ENCODE data around the gene CELF4.
"Not testable (repeated sequence)": the region's sequence is repeated elsewhere in the genome, so short reads cannot be mapped to it uniquely, and the experiment has no call there.

The CELF4 gene

DNA sequence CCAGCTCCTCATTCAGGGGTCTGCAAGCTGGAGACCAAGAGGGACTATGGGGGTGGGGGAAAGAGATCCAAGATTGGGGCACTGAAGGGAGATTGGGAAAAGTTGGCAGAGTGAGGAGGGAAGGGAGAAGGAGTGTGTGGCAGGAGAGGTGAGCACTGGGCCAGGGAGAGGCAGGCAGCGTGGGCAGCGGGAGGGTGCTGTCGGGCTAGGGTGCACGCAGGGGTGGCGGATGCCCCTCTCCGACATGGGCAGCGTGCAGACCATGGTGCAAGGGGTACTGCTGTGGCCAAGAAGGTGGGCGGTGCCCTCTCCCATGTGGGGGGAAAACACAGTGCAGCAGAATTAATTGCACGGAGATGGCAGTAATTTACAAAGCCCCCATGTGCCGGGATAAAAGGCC lies 74.1 kb downstream of the CELF4 start:
- DNase-seq: no peak

DNA sequence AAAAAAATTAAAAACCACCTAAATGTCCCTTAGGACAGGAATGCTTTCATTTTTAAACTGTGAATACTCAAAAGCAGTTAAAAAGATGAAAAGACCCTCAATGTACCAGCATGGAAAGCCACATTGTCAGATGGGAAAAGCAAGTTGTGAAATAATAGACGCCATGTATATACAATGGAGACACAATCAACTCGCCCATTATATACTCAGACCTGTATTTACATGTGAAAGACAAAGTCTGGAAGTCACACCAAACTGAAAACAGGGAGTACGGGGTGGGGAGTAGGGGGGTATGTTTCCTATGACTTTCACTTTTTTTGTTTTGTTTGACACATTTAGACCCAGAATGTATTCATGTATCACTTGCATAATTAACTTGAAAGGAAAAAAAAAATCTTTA lies 75.6 kb downstream of the CELF4 start:
- no peak for DNase-seq

- DNase-seq: no peak
Measured at GRCh38 chr18:37489011-37489410, 76.6 kb downstream of the CELF4 start.

DNA sequence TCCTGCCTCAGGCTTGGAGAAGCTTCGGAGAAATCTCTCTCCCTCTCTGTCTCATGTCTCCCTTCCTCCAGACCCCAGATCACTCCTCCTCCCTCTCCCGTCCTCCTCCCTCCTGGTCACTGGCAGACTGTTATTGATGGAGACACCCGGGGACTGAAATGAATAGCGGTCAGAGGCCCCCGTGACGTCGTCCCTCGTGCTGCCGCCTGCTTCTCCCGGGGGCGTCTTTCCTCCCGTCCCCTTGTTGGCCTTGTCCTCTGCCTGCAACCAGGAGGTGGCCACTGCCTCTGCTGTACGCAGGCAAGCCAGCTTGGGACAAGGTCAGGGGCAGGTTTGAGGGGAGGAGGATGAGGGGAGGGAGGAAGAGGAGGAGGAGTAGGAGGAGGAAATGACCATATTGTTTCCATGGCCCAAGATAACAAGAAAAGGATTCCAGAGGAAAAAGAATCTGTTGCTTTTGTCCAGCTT lies 78.2 kb downstream of the CELF4 start:
- DNase-seq: no peak

DNA sequence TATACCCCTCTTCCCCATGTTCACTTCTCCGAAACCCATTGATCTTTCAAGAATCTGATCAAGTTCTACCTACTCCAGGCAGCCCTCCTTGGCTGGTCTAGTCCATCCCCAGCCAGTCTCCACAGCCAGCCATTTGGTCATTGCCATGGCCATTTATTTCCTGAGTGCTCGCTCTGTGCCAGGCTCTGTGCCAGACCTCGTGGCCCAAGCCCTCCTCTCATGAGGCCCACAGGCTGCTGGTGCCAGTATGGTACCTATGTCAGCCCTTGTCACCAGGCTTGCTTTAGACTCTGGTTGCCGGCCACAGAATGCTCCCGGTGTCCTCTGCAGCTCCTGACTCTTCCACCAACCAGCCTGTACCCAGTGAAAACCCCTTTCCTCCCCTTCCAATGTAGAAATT lies 78.8 kb downstream of the CELF4 start:
- no peak for DNase-seq

- no peak for DNase-seq
Measured at GRCh38 chr18:37484983-37485834, 80.4 kb downstream of the CELF4 start.

DNA sequence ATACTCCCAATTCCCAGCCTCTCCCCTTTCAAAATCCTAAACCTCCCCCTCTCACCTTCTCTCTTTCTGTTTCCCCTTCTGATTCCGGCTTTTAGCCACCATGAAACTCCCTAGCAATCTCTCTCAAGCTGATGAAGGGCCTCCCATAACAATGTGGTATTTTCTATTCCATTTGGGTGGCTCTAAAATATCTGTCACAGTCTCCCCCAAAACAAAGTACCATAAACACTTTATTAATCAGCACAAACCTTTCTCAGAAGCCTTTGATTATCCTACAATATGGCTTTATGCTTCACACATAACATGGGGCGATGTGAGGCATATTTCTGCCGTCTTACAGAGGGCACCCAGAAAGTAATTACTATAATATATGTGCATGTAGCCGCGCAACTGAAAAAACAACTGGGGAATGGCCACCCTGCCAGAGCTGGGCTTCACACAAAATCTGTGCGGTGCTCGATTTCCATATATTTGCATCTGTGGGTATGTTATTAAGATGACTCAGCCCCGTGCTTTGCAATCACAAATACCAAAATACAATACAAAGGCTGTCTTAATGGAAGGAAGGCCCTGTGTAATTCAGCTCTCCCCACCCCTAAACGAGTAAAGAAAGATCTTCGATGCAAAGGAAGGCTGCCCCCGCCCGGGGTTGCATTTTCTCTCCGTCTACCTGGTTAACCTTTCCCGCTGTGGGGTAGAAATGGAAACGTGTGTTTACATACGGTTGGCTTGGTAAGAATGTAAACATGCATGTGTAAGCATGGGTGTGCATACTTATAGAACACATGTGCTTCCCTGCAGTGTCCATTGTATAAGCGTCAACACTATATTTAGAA lies 81.4 kb downstream of the CELF4 start:
- no peak for DNase-seq

GRCh38 chr18:37483221-37483971 lies 82.2 kb downstream of the CELF4 start:
- DNase-seq: no peak

GRCh38 chr18:37482433-37482832 lies 83.2 kb downstream of the CELF4 start:
- no peak for DNase-seq

DNA sequence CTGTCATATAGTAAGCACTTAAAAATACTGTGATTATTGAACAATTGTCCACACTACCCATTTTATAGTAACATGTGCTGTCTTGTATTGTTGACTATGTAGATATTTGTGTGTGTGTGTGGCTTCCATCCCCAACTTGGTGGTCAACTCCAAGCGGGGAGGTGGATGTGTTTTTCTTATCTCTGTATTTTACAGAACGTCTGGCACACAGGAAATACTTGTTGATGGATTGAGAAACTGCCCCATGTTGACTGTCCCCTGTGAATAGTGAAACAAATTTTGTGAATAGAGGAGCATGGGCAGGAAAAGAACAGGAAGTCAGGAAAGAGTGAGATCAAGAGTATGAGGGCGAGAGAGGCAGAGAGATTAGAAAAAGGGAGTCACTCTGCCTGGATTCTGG lies 83.6 kb downstream of the CELF4 start:
- no peak for DNase-seq

- DNase-seq: no peak
Measured at GRCh38 chr18:37481491-37481890, 84.1 kb downstream of the CELF4 start.

GRCh38 chr18:37481072-37481471 lies 84.5 kb downstream of the CELF4 start:
- DNase-seq: no peak

DNA sequence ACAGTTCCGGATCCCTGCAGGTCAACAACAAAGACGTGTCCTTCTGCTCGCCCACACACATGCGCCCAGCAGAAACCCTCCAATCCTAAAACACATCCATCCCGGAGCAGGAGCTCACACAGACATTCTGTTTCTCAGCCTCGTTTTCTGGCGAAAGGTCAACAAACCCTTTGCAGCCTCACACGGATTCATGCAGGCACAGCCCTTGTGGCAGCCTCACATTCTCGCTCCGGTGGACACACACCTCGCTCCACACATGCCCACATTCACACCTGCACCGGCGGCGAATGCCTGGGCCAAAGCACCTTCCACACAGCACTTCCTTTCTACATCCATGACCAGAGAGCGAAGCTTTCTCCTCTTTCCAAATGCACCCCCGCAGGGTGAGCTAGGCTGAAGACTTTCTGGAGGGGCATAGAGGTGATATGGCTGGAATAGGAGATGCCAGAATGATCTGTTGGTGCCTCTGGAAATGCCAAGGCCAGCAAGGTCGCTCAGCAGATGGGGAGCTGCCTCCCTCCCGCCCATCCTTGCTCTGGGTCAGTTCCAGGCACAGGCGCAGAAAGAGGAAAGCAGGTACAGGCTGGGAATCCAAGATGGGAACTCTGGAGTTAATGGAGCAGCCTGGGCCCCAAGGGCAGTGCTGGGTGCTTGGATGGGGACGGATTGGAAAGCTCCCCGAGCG lies 88.8 kb downstream of the CELF4 start:
- no peak for DNase-seq

DNA sequence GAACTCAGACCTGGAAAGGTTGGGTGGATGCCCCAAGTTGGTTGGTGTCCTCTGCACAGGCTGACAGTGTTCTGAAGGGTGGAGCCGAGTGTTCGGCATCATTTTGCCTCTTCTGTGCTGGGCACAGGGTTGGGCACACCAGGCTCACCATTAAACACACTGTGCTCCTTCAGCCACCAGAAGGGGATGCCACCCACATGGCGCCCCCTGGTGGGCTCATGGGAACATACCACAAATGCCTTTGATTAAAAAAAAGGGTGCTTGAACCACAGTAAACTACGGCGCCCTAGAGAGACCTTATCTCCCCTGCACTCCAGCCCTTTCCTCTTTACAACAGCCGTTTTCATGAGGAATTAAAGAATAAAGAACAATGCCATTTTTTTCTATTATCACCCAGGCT lies 89.4 kb downstream of the CELF4 start:
- no peak for DNase-seq

GRCh38 chr18:37473195-37473840 lies 92.3 kb downstream of the CELF4 start:
- no peak for DNase-seq

DNA sequence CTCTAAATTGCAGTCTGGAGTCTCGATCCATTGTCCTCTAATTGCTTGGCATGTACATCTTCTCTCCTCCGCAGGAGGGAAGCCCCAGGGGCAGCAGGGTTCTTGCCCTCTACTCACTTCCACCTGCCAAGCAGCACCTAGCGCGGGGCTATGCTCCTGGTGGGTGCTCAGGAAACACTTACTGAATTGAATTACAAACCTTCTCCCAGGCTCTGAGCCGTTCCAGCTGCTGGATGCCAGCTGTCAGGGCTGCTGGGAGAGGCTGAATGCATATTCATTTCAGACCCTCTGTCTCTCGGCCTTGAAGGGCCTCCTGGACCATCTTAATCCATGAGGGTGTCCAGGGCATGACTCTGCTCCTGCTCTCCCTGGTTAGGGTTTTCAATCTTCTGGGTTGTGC lies 94.0 kb downstream of the CELF4 start:
- DNase-seq: no peak

- DNase-seq: no peak
Measured at GRCh38 chr18:37470986-37471385, 94.6 kb downstream of the CELF4 start.

GRCh38 chr18:37467002-37467662 lies 98.5 kb downstream of the CELF4 start:
- DNase-seq: no peak

GRCh38 chr18:37465958-37466357 lies 99.6 kb downstream of the CELF4 start:
- DNase-seq: no peak

DNA sequence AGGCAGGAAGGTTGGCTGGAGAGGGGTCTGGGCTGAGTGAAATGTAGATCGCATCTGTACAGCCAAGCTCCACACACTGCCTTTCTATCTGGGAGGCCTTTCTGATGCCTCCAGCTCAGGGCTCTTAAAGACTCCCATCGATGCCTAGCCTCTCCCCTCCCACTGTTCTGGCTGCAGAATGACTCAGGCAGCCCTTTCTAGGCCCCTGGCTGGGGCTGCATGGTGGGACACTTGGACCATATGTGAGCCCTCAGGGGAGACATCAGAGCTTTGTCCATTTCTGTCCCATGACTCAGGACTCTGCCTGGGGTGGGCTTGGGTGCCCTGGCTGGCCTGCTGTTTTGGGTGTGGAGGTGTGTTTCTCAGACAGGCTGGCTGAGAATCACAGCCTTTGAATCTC lies 101.3 kb downstream of the CELF4 start:
- no peak for DNase-seq

GRCh38 chr18:37461329-37461728 lies 104.3 kb downstream of the CELF4 start:
- DNase-seq: not testable (repeated sequence)

- no peak for DNase-seq
Measured at GRCh38 chr18:37460604-37461003, 105.0 kb downstream of the CELF4 start.
